ENCODE results near the gene CCNK.

GRCh38 chr14:99516871-99517642 lies 35.8 kb downstream of the CCNK start:
- TF ChIP-seq, protein P1, sequence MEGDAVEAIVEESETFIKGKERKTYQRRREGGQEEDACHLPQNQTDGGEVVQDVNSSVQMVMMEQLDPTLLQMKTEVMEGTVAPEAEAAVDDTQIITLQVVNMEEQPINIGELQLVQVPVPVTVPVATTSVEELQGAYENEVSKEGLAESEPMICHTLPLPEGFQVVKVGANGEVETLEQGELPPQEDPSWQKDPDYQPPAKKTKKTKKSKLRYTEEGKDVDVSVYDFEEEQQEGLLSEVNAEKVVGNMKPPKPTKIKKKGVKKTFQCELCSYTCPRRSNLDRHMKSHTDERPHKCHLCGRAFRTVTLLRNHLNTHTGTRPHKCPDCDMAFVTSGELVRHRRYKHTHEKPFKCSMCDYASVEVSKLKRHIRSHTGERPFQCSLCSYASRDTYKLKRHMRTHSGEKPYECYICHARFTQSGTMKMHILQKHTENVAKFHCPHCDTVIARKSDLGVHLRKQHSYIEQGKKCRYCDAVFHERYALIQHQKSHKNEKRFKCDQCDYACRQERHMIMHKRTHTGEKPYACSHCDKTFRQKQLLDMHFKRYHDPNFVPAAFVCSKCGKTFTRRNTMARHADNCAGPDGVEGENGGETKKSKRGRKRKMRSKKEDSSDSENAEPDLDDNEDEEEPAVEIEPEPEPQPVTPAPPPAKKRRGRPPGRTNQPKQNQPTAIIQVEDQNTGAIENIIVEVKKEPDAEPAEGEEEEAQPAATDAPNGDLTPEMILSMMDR (conservative IDR thresholded peaks at IDR 0.05): no peak
- no peak for TF ChIP-seq ZFX (IDR thresholded peaks at IDR 0.05)

Data from C4-2B (cell line).